ENCODE measurements around the gene LTC4S.
"Not testable (repeated sequence)": the region's sequence is repeated elsewhere in the genome, so short reads cannot be mapped to it uniquely, and the experiment has no call there.

Gene LTC4S

DNA sequence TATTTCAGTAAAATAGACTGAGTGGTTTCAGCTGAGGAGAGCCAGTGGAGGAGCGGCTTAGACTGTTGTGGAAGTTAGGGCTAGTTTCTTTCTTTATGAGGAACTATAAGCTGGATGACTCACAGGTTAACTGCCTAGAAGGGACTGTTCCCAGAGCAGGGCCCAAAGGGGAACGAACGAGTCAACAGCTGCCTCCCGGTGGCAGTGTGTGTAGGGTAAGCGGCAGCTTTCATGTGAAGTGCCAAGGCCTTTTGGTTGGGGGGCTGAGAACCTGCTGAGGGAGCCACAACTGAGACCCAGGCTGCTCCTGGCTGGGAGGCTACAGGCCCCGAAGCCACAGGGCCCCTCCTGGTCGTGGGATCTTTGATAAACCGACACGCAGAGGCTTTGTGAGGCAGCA, 33.9 kb downstream of the LTC4S start:
- DNase-seq (ENCODE audit: low read depth), result peak; percentile 52

- no peak for DNase-seq (ENCODE audit: low read depth)
Measured at GRCh38 chr5:179828756-179829421, 35.1 kb downstream of the LTC4S start.

DNA sequence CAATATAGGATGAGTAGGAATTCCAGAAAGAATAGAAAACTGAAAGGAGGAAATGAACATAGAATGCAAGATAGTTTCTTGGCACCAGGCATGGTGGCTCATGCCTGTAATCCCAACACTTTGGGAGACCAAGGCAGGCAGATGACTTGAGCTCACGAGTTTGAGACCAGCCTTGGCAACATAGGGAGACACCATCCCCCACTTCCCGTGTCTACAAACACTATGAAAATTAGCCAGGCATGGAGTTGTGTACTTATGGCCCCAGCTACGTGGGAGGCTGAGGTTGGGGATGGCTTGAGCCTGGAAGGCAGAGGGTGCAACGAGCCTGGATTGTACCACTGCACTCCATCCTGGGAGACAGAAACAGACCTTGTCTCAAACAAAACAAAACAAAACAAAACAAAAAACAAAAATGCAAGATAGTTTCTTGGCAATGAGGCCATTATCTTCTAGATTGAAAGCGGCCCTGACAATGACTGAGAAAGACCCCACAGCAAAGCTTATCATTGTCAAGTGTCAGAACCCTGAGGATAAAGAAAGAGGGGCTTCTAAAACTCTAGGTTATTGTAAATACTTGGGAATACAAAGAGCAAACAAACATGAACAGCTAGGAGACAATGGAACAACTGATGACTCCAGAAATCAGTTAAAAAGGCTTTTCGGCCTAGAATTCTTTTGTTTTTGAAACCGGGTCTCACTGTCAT, 36.1 kb downstream of the LTC4S start:
- no peak for DNase-seq (ENCODE audit: low read depth)

GRCh38 chr5:179830818-179831468, 37.2 kb downstream of the LTC4S start:
- DNase-seq (ENCODE audit: low read depth), result no peak

- no peak for DNase-seq (ENCODE audit: low read depth)
Measured at GRCh38 chr5:179832039-179832745, 38.4 kb downstream of the LTC4S start.

GRCh38 chr5:179833056-179833708, 39.4 kb downstream of the LTC4S start:
- no peak for DNase-seq (ENCODE audit: low read depth)

GRCh38 chr5:179833709-179834070, 39.9 kb downstream of the LTC4S start:
- no peak for DNase-seq (ENCODE audit: low read depth)

DNA sequence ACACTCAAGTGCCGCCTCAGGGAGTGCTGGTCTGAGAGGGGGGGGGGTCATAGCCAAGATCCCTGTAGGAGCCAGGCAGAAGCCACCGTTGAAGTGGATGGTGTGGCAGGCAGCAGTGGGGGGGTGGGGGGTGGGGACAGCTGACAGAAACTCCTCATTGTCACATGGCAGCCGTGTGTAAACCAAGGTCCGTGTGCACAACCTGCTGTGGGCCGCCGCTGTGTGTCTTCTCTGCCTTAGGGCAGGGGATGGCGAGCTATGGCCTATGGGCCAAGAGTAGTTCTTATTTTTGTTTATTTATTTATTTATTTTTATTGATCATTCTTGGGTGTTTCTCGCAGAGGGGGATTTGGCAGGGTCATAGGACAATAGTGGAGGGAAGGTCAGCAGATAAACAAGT, 40.3 kb downstream of the LTC4S start:
- no peak for DNase-seq (ENCODE audit: low read depth)

- DNase-seq (ENCODE audit: low read depth), result not testable (repeated sequence)
Measured at GRCh38 chr5:179834871-179835270, 41.1 kb downstream of the LTC4S start.

DNA sequence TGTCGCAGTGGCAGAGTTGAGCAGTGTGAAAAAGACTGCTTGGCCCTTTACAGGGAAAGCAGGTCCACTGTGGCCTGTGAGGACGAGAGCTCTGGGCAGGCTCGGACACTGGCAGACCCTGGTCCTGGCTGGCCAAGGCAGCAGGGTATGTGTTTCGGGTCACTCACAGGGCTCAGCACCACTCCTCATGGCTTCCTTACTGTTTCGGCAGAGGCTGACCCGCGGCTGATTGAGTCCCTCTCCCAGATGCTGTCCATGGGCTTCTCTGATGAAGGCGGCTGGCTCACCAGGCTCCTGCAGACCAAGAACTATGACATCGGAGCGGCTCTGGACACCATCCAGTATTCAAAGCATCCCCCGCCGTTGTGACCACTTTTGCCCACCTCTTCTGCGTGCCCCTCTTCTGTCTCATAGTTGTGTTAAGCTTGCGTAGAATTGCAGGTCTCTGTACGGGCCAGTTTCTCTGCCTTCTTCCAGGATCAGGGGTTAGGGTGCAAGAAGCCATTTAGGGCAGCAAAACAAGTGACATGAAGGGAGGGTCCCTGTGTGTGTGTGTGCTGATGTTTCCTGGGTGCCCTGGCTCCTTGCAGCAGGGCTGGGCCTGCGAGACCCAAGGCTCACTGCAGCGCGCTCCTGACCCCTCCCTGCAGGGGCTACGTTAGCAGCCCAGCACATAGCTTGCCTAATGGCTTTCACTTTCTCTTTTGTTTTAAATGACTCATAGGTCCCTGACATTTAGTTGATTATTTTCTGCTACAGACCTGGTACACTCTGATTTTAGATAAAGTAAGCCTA, 42.6 kb downstream of the LTC4S start:
- peak; percentile 38 for DNase-seq (ENCODE audit: low read depth)

GRCh38 chr5:179837076-179838011, 43.6 kb downstream of the LTC4S start:
- no peak for DNase-seq (ENCODE audit: low read depth)

- DNase-seq (ENCODE audit: low read depth), result no peak
Measured at GRCh38 chr5:179839328-179840256, 45.8 kb downstream of the LTC4S start.

GRCh38 chr5:179840321-179840720, 46.5 kb downstream of the LTC4S start:
- DNase-seq (ENCODE audit: low read depth), result no peak

GRCh38 chr5:179840766-179841165, 47.0 kb downstream of the LTC4S start:
- DNase-seq (ENCODE audit: low read depth), result no peak

- DNase-seq (ENCODE audit: low read depth), result no peak
Measured at GRCh38 chr5:179841621-179842020, 47.8 kb downstream of the LTC4S start.
